ENCODE data around the gene ELF2. TPM values are rescaled to one million over a fixed set of nuclear protein-coding genes. Genes with fewer than 3 reads are reported as not detected.

Gene ELF2
- total and polyA plus RNA-seq, 2 of the 8 experiments (the other 6 are each of a cell fraction or from before 2014, with no cell fraction given), result 21.1 to 44.3 TPM

- TF ChIP-seq RAD21 (IDR thresholded peaks at IDR 0.05 in 1 of 2, conservative IDR thresholded peaks at IDR 0.05 in 1 of 2; ENCODE audit: low read depth in 2 of 2, low read length in 2 of 2), result no peak
- no peak for TF ChIP-seq NRF1 (IDR thresholded peaks at IDR 0.05; ENCODE audit: low read depth, low read length)
- TF ChIP-seq HDAC2 (IDR thresholded peaks at IDR 0.05; ENCODE audit: borderline replicate concordance in 1 of 2, low read depth in 2 of 2, low read length in 2 of 2), result 0 out of 4 replicates have a peak, but pooled peaks have one; percentile 42 to 69
- TF ChIP-seq HDAC6 (IDR thresholded peaks at IDR 0.05; ENCODE audit: low read depth, low read length), result no peak
- no peak for TF ChIP-seq SRF (IDR thresholded peaks at IDR 0.05; ENCODE audit: low read depth, low read length)
- peak; percentile 21 to 62 for TF ChIP-seq POLR2A (IDR thresholded peaks at IDR 0.05; ENCODE audit: control extremely low read depth in 1 of 2, low read depth in 2 of 2, low read length in 2 of 2)
- peak; percentile 82 for TF ChIP-seq EGR1 (IDR thresholded peaks at IDR 0.05; ENCODE audit: borderline replicate concordance, low read depth, low read length)
- no peak for TF ChIP-seq CTBP2 (IDR thresholded peaks at IDR 0.05; ENCODE audit: borderline replicate concordance, insufficient read depth, insufficient read length, low read length)
- TF ChIP-seq BRCA1 (IDR thresholded peaks at IDR 0.05; ENCODE audit: low read depth, low read length), result no peak
These were observed 94.0 kb downstream of the ELF2 start (continued) for GRCh38 chr4:139082750-139083606.
